SH-SY5Y (cell line): ENCODE results near the gene CCDC6.

Source experiments
- GATA2 ChIP-seq: IDR thresholded peaks from 2 replicates; pipeline ENCODE4 v1.6.1; 2011; ENCODE audit warnings: mild to moderate bottlenecking, low read depth, low read length
- GATA3 ChIP-seq: IDR thresholded peaks from 2 replicates; pipeline ENCODE4 v1.6.1; 2011; ENCODE audit warnings: low read depth, mild to moderate bottlenecking, low read length, moderate library complexity

DNA sequence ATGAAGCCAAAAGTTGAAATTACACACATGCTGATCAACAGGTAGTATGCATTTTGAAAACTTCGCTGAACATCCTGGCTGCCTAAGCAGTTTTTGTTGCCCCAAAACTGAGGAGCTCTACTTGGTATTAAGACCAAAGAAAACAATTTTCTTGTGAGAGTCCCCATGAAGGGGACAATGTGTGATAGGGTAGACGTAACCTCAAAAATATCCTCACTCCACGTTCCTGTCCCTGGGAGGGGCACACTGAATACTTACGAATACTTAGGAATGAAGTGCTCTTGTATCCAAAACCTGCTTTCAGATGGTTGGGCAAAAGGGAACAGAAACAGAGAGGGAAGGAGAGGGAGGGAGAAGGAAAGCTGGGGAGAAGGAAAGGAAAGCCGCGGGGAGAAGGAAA, 24.7 kb downstream of the CCDC6 start:
- TF ChIP-seq GATA3 (no peak), GATA2 (no peak)
